GM04503 (cell line): ENCODE data around the gene MS4A18.
"Not testable (repeated sequence)": the region's sequence is repeated elsewhere in the genome, so short reads cannot be mapped to it uniquely, and the experiment has no call there.

Source experiments
- DNase-seq: peaks from one replicate; pipeline ENCODE4 v3.0.0-alpha.2; 2012; ENCODE audit warnings: low read depth

The MS4A18 gene

GRCh38 chr11:60724420-60724819 is at the start of gene MS4A18:
TSS of gene MS4A18 (plus strand) at chr11:60724720.
- DNase-seq = no peak

DNA sequence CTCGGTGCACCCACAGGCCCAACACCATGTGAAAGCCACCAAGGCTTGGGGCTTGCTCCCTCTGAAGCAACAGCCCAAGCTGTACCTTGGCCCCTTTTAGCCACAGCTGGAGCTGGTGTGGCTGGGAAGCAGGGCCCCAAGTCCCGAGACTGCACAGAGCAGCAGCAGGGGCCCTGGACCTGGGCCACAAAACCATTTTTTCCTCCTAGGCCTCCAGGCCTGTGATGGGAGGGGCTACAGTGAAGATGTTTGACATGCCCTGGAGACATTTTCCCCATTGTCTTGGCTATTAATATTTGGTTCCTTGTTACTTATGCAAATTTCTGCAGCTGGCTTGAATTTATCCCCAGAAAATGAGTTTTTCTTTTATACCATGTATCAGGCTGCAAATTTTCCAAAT is 46.3 kb upstream of the MS4A18 start:
- DNase-seq = not testable (repeated sequence)

GRCh38 chr11:60679879-60680278 is 44.6 kb upstream of the MS4A18 start:
- DNase-seq = no peak

DNA sequence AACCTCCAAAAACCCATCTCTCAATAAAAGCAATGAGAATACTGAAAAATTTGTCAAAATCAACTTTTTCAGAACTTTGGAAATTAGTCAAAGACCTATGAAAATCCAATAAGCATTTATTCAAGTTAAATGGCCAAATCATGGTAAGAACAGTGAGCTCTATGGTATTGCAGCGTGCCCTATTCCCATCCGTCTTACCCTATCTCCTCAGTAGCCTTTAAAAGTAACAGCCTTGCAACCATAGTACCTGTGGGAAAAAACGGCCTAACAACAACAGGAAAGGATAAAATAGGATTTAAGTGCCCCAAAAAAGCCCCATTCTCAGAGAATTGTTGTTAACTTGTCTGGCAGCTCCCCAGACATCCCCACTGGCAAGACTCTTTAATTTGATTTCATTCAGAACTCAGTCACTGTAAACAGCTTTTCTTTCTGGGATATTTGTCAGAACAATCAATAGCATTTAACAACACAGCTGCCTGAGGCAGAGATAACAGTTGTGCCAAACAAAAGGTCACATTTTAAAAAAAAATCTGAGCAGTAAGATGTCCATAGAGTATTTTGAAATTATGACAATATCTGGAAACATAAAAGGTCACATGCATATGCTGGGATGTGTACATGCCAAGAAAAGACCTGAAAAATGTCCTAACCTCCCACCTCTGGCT is 43.9 kb upstream of the MS4A18 start:
- DNase-seq = no peak

DNA sequence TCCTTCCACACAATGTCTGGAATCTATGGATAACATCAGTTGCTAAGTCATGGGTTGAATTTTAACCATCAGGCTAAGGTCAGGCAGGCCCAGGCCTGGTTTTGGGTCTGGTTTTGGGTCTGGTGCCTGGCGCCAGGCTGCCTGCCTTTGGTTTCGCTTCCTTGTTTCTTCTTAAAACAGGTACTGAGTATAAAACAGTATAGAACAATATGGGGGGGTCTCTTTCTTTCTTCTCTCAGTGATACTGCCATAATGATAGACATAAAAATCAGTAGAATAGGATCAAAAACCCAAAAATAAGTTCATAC is 40.0 kb upstream of the MS4A18 start:
- not testable (repeated sequence) for DNase-seq

DNA sequence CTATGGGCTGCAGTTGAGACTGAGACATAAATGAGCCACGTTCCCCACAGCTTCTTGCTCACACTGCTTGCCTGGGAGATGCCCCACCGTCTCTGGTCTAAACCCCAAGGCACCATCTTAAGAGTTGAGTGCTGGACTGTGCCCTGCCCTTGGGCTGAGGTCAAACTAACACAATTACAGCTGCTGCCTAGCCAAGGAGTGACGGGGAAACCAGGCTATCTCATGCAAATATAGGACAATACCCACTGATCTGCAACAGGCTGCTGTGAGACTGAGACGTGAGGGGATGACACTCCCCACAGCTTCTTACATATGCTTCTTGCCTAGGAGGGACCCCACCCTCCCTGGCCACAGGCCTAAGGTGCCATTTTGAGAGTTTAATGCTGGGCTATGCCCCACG is 32.9 kb upstream of the MS4A18 start:
- DNase-seq = no peak

GRCh38 chr11:60699284-60699691 is 25.2 kb upstream of the MS4A18 start, which contains the start of gene MS4A8:
TSS of gene MS4A8 (plus strand) at chr11:60699612. CDS start at chr11:60700861, 1,249 bp downstream.
- DNase-seq = no peak

DNA sequence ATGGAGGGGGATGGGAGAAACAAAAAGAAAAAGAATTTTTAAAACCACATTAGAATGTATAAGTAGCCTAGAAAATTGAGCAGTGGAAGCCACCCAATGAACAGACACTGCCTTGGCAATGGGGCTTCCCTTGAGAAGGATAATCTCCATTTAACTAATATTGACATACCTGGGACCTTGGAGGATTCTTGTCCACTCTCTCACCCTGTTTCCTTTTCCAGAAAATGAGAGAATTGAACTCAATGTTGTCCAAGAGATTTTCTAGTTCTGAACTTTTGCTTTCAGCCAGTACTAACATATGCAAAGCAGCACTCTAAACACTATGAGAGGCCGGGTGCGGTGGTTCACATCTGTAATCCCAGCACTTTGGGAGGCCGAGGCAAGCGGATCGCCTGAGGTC is 24.6 kb upstream of the MS4A18 start:
- DNase-seq = no peak

- DNase-seq = no peak
Measured at GRCh38 chr11:60700689-60701468, 23.6 kb upstream of the MS4A18 start.

- no peak for DNase-seq
Measured at GRCh38 chr11:60701469-60701818, 23.1 kb upstream of the MS4A18 start.

- no peak for DNase-seq
Measured at GRCh38 chr11:60703374-60703773, 21.1 kb upstream of the MS4A18 start.

DNA sequence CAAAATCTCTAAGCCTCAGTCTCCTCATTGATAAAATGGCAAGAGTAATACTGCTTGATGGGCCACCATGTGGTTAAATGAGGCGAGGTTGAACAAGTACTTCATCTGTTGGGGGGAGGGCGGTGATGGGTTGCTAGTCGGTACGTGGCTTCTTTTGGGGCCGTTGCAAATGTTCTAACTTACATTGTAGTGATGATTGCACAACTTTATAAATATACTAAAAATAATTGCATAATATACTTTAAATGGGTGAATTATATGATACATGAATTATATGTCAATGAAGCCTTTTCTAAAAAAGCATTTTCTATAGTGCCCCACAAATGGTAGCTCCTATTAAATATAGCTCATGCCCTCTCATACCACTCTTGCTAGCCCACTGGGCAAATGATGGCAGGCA is 18.6 kb upstream of the MS4A18 start:
- DNase-seq = no peak

- DNase-seq = no peak
Measured at GRCh38 chr11:60706931-60707330, 17.6 kb upstream of the MS4A18 start.

- no peak for DNase-seq
Measured at GRCh38 chr11:60710482-60710881, 14.0 kb upstream of the MS4A18 start.

GRCh38 chr11:60711276-60711675 is 13.2 kb upstream of the MS4A18 start:
- no peak for DNase-seq

- DNase-seq = not testable (repeated sequence)
Measured at GRCh38 chr11:60713423-60713822, 11.1 kb upstream of the MS4A18 start.

DNA sequence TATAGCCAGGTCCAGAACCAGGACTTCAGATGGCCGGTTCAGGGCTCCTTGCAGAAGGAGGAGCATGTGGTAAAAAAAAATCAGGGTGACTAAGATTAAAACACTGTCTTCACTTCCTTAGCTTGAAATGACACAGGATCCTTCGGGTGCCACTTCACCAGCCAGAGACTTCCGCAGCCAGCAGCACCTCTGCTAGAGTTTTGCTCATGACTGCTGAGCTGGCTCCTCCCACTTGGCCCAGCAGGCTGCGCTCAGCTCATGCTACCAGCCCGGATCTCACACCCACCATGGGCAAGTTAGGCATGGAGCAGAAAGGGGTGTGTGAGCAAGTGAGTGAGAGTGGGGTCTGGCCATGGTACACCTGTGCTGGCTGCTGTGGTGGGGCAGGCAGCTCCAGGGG is 6.6 kb upstream of the MS4A18 start:
- no peak for DNase-seq

DNA sequence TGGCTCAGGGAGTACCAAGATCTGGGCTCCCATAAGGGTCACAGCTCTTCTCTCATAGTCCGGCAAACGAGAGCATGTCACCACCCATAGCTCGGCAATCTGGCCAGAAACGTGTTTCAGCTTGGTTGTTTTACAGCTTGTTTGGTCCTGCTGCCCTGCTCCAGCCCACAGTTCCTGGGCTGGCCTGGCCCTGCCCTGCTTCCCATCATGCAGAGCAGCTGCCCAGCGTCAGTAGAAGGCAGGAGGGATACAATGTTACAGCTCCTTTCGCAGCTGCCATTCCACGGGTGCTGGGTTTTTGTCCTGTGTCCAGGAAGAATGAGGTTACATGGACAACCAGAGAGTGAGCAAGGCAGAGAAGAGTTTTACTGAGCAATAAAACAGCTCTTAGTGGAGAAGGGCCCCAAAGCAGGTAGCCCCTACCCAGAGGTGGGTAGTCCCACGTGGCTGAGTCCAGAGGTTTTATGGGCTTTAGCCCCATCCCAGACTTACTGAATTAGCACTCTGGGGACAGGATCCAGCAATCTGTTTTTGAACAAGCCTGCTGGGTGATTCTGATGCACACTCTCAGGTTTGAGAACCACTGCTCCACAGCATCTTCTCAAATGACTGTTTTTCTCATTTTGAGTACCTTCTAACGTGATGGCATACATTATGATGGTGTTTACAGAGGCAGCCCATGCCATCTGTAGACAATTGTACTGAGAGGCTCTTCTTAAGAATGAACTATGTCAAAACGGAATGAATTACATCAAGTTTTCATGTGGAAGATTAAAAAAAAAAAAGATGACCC is 5.8 kb upstream of the MS4A18 start:
- no peak for DNase-seq

- no peak for DNase-seq
Measured at GRCh38 chr11:60719391-60719790, 5.1 kb upstream of the MS4A18 start.

- no peak for DNase-seq
Measured at GRCh38 chr11:60720460-60720859, 4.1 kb upstream of the MS4A18 start.

- no peak for DNase-seq
Measured at GRCh38 chr11:60725592-60725991, 1.1 kb downstream of the MS4A18 start.

GRCh38 chr11:60731586-60731985 is 7.1 kb downstream of the MS4A18 start:
- no peak for DNase-seq

DNA sequence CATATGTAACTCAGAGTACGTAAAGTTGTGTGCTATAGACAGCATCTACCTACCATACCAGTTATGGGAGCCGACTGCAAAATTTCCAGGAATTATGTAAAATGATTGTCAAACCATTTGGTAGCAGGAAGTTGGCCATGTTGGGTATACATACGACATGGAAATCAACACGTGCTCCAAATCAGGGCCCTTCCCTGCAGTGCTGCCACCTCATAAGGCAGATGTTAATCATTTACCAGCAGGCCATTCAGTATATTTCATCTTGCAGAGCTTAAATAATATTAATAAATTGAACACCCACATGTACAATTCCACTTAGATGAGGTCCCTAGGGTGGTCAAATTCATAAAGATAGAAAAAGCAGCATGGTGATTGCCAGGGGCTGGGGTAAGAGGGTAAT is 9.8 kb downstream of the MS4A18 start:
- no peak for DNase-seq
